NCI-H2196 (cell line): ENCODE results near the gene PEPD.

Experiments used
- DNase-seq: peaks from one replicate; lab custom pipeline; 2025; ENCODE audit not compliant: unreplicated experiment; lab: John Stamatoyannopoulos, UW

PEPD gene

GRCh38 chr19:33512021-33512420 lies 9.6 kb downstream of the PEPD start:
- DNase-seq, result no peak

- no peak for DNase-seq
These were observed 10.2 kb downstream of the PEPD start for GRCh38 chr19:33511346-33511745.

- peak; percentile 55 for DNase-seq
These were observed 11.0 kb downstream of the PEPD start for GRCh38 chr19:33510462-33511194.

- DNase-seq, result no peak
These were observed 11.8 kb downstream of the PEPD start for GRCh38 chr19:33509774-33510173.

GRCh38 chr19:33508941-33509614 lies 12.5 kb downstream of the PEPD start:
- DNase-seq, result no peak

- no peak for DNase-seq
These were observed 13.2 kb downstream of the PEPD start for GRCh38 chr19:33508431-33508830.

- DNase-seq, result no peak
These were observed 13.6 kb downstream of the PEPD start for GRCh38 chr19:33508009-33508408.

- no peak for DNase-seq
These were observed 14.3 kb downstream of the PEPD start for GRCh38 chr19:33507021-33507956.

- DNase-seq, result no peak
These were observed 15.1 kb downstream of the PEPD start for GRCh38 chr19:33506498-33506897.

GRCh38 chr19:33505823-33506222 lies 15.8 kb downstream of the PEPD start:
- DNase-seq, result no peak

- DNase-seq, result no peak
These were observed 16.4 kb downstream of the PEPD start for GRCh38 chr19:33505148-33505547.

GRCh38 chr19:33504058-33504444 lies 17.5 kb downstream of the PEPD start:
- DNase-seq, result no peak

GRCh38 chr19:33503433-33504057 lies 18.0 kb downstream of the PEPD start:
- DNase-seq, result no peak

GRCh38 chr19:33503030-33503429 lies 18.6 kb downstream of the PEPD start:
- DNase-seq, result no peak

GRCh38 chr19:33502521-33502920 lies 19.1 kb downstream of the PEPD start:
- no peak for DNase-seq

- DNase-seq, result no peak
These were observed 19.8 kb downstream of the PEPD start for GRCh38 chr19:33501693-33502356.

- no peak for DNase-seq
These were observed 20.6 kb downstream of the PEPD start for GRCh38 chr19:33500991-33501390.

- DNase-seq, result no peak
These were observed 21.0 kb downstream of the PEPD start for GRCh38 chr19:33500586-33500985.

- no peak for DNase-seq
These were observed 21.7 kb downstream of the PEPD start for GRCh38 chr19:33499671-33500506.

- DNase-seq, result no peak
These were observed 22.3 kb downstream of the PEPD start for GRCh38 chr19:33499248-33499647.
